IMR-90 (cell line): Measurements from ENCODE around the gene KEAP1. TPM values are rescaled to one million over a fixed set of nuclear protein-coding genes. Genes with fewer than 3 reads are reported as not detected.

Experiments used
- ATAC-seq: fragments of 200-7000 bp; cut with Tn5 transposase; 2 replicates; pipeline ENCODE4 v1.9.1; 2020; ENCODE audit warnings: low read depth, mild to moderate bottlenecking, moderate library complexity
- BruUV-seq: library from RNA; stranded (reverse); fragments of 400-500 nt; replicated peaks from 2 replicates; lab custom pipeline; 2021; lab: Mats Ljungman, UMichigan
- CTCF ChIA-PET: fragments of 300-600 bp; formaldehyde crosslinking; extraction: SDS; loops from one replicate; lab custom pipeline; 2021; ENCODE audit warnings: antibody characterized with exemption; lab: Yijun Ruan, JAX
- POLR2A ChIA-PET: fragments of 300-600 bp; sonication (Branson Sonifier 250); formaldehyde crosslinking; loops from one replicate; lab custom pipeline; 2022; ENCODE audit warnings: antibody characterized with exemption; ENCODE audit not compliant: unreplicated experiment; lab: Charles Lee
- DNase-seq: peaks from one replicate; pipeline ENCODE4 v3.0.0; 2013
- H2AFZ ChIP-seq: replicated peaks from 2 replicates; pipeline ENCODE3; 2013; ENCODE audit warnings: low read length, mild to moderate bottlenecking; ENCODE audit not compliant: poor library complexity
- H2AK5ac ChIP-seq: 2 replicates; pipeline ENCODE4 v1.6.1; 2013; ENCODE audit warnings: low read depth, low read length, inconsistent platforms
- H2AK9ac ChIP-seq: replicated peaks from 2 replicates; pipeline ENCODE3; 2013; ENCODE audit warnings: mild to moderate bottlenecking, low read depth, low read length, moderate library complexity; ENCODE audit not compliant: poor library complexity
- H2BK120ac ChIP-seq: 2 replicates; pipeline ENCODE4 v1.6.1; 2013; ENCODE audit warnings: low read depth, low read length, inconsistent platforms
- H2BK15ac ChIP-seq: 3 replicates; pipeline ENCODE4 v1.6.1; 2013; ENCODE audit warnings: low read depth, low read length, inconsistent platforms
- H2BK20ac ChIP-seq: 2 replicates; pipeline ENCODE4 v1.6.1; 2013; ENCODE audit warnings: low read depth, mild to moderate bottlenecking, inconsistent platforms, low read length, moderate library complexity
- H2BK5ac ChIP-seq: 2 replicates; pipeline ENCODE4 v1.6.1; 2013; ENCODE audit warnings: mild to moderate bottlenecking, low read depth, low read length, inconsistent platforms; ENCODE audit not compliant: poor library complexity, severe bottlenecking
- H3K14ac ChIP-seq: replicated peaks from 2 replicates; pipeline ENCODE4 v1.6.1; 2013; ENCODE audit warnings: low read depth, low read length, inconsistent platforms
- H3K18ac ChIP-seq: 2 replicates; pipeline ENCODE4 v1.6.1; 2013; ENCODE audit warnings: low read depth, low read length, control low read depth
- H3K23ac ChIP-seq: 2 replicates; pipeline ENCODE4 v1.6.1; 2013; ENCODE audit warnings: low read depth, low read length, inconsistent platforms
- H3K27ac ChIP-seq: 2 replicates; pipeline ENCODE4 v1.5.1; 2013; ENCODE audit warnings: mild to moderate bottlenecking, control low read depth, low read length; ENCODE audit not compliant: insufficient read depth
- H3K27me3 ChIP-seq: 2 replicates; pipeline ENCODE4 v1.6.1; 2013; ENCODE audit warnings: low read length; ENCODE audit not compliant: control insufficient read depth, insufficient read depth
- H3K36me3 ChIP-seq: 2 replicates; pipeline ENCODE4 v1.6.1; 2013; ENCODE audit warnings: low read length, mixed read lengths; ENCODE audit not compliant: control insufficient read depth, insufficient read depth
- H3K4ac ChIP-seq: 2 replicates; pipeline ENCODE4 v1.6.1; 2013; ENCODE audit warnings: low read depth, low read length, inconsistent platforms
- H3K4me1 ChIP-seq: 2 replicates; pipeline ENCODE4 v1.6.1; 2013; ENCODE audit warnings: low read length, mixed read lengths; ENCODE audit not compliant: control insufficient read depth, insufficient read depth
- H3K4me2 ChIP-seq: 2 replicates; pipeline ENCODE4 v1.6.1; 2013; ENCODE audit warnings: low read depth, mild to moderate bottlenecking, control low read depth, low read length, moderate library complexity
- H3K4me3 ChIP-seq: 2 replicates; pipeline ENCODE4 v1.5.1; 2013; ENCODE audit warnings: low read depth, mild to moderate bottlenecking, control low read depth, low read length, moderate library complexity; ENCODE audit not compliant: insufficient read depth
- H3K56ac ChIP-seq: 2 replicates; pipeline ENCODE4 v1.6.1; 2013; ENCODE audit warnings: low read length, inconsistent platforms; ENCODE audit not compliant: insufficient read depth; ENCODE audit errors: extremely low read depth
- H3K79me1 ChIP-seq, 2 experiments: 2 replicates each; pipeline ENCODE4 v1.6.1; 2013; ENCODE audit warnings: low read length in 2 of 2, inconsistent platforms in 1 of 2, low read depth in 1 of 2
- H3K9ac ChIP-seq: 2 replicates; pipeline ENCODE4 v1.6.1; 2013; ENCODE audit warnings: low read depth, low read length, control low read depth
- H3K9me1 ChIP-seq: 2 replicates; pipeline ENCODE4 v1.6.1; 2013; ENCODE audit warnings: low read length, inconsistent platforms; ENCODE audit not compliant: insufficient read depth
- H3K9me3 ChIP-seq: 2 replicates; pipeline ENCODE4 v1.6.1; 2013; ENCODE audit warnings: low read length; ENCODE audit not compliant: control insufficient read depth, insufficient read depth
- H4K20me1 ChIP-seq: 2 replicates; pipeline ENCODE4 v1.6.1; 2013; ENCODE audit warnings: low read length, inconsistent platforms; ENCODE audit not compliant: insufficient read depth
- H4K5ac ChIP-seq: 2 replicates; pipeline ENCODE4 v1.6.1; 2013; ENCODE audit warnings: mild to moderate bottlenecking, low read depth, low read length, control low read depth
- H4K8ac ChIP-seq, 2 experiments: 2 replicates each; pipeline ENCODE4 v1.6.1; 2013; ENCODE audit warnings: low read depth in 2 of 2, low read length in 2 of 2, control low read depth in 1 of 2, inconsistent platforms in 1 of 2
- H4K91ac ChIP-seq: 2 replicates; pipeline ENCODE4 v1.6.1; 2013; ENCODE audit warnings: low read depth, low read length, inconsistent platforms; ENCODE audit not compliant: insufficient read depth
- CHD1 ChIP-seq: IDR thresholded peaks from 2 replicates; pipeline ENCODE4 v1.6.1; 2012; ENCODE audit warnings: low read depth, low read length, improper control_type of control experiment
- MAFK ChIP-seq: IDR thresholded peaks from 2 replicates; pipeline ENCODE4 v1.6.1; 2012; ENCODE audit warnings: low read depth, low read length, improper control_type of control experiment
- MAZ ChIP-seq: IDR thresholded peaks from 2 replicates; pipeline ENCODE4 v1.6.1; 2012; ENCODE audit warnings: low read depth, mild to moderate bottlenecking, low read length, improper control_type of control experiment, moderate library complexity, borderline replicate concordance
- RFX5 ChIP-seq: IDR thresholded peaks from 2 replicates; pipeline ENCODE4 v1.8.0; 2012; ENCODE audit warnings: low read depth, mild to moderate bottlenecking, low read length, moderate library complexity
- WGBS, 2 experiments: methylation state at CpG; one replicate each; pipeline versions ENCODE4 v1.1.5 to v1.1.7; 2013; ENCODE audit warnings: missing lambda C conversion rate in 2 of 2; ENCODE audit not compliant: insufficient read length in 1 of 2; ENCODE audit errors: extremely low coverage in 2 of 2; 5-methylcytosine and 5-hydroxymethylcytosine counted together
- dilution Hi-C: fragments of 300-500 bp; cut with HindIII; formaldehyde crosslinking; loops from one replicate; pipeline ENCODE4 v1.14.3; 2018; ENCODE audit warnings: low sequenced_read_pairs; ENCODE audit not compliant: unreplicated experiment
- in situ Hi-C: fragments of 300-500 bp; cut with MboI; formaldehyde crosslinking; loops from 3 replicates; pipeline ENCODE4 v1.14.3; 2019; ENCODE audit warnings: low sequenced_read_pairs, inconsistent platforms, mixed read lengths
- intact Hi-C: fragments of 100-400 bp; cut with micrococcal nuclease; formaldehyde crosslinking; loops from 2 replicates; pipeline ENCODE4 v1.10.0; 2022
- polyA plus RNA-seq, 3 experiments: library from polyadenylated mRNA; depleted of rRNA; stranded (reverse); fragments of >200 nt; gene quantifications; 2 replicates each; pipeline ENCODE4 v1.2.3, GENCODE V29; 2012; ENCODE audit warnings: low replicate concordance in 1 of 3
- total RNA-seq: library from RNA; depleted of rRNA; stranded (reverse); fragments of >200 nt; gene quantifications from 2 replicates; pipeline ENCODE4 v1.2.3, GENCODE V29; 2012

Gene KEAP1
- total and polyA plus RNA-seq, 2 of the 4 experiments (the other 2 are of a cell fraction) = 63.4 to 81.6 TPM

- no peak for TF ChIP-seq MAFK
These were observed 35.2 kb upstream of the KEAP1 start (continued) for GRCh38 chr19:10538204-10538983.

- Histone ChIP-seq H3K56ac (no peak overlapping the region), H4K20me1 (no peaks in the 10 kb centered on the region), H3K4me2 (no peak overlapping the region), H3K27ac (no peak overlapping the region), H2BK20ac (no peak overlapping the region), H3K36me3 (no peaks in the 10 kb centered on the region), H3K18ac (no peak overlapping the region), H4K91ac (no peak overlapping the region), H4K8ac (no peak overlapping the region), H2AFZ (no peak overlapping the region), H3K79me1 (no peaks in the 10 kb centered on the region), H3K4ac (no peak overlapping the region), H3K4me1 (no peaks in the 10 kb centered on the region), H3K4me3 (no peak overlapping the region), H3K23ac (no peak overlapping the region), H2AK5ac (no peak overlapping the region), H2BK5ac (no peak overlapping the region), H3K14ac (no peak overlapping the region), H3K9me3 (no peaks in the 10 kb centered on the region), H2AK9ac (no peak overlapping the region), H2BK15ac (no peak overlapping the region), H2BK120ac (no peak overlapping the region), H4K5ac (no peak overlapping the region), H3K9ac (no peak overlapping the region), H3K9me1 (no peaks in the 10 kb centered on the region), H3K27me3 (peaks cover 7% of the 10 kb centered on the region)
- BruUV-seq = no TSS peak
- no peak for DNase-seq
- intact Hi-C loops (no loop called here), dilution Hi-C loops (no loop called here), in situ Hi-C loops (no loop called here)
- no peak for TF ChIP-seq CHD1
- TF ChIP-seq MAZ = no peak
- TF ChIP-seq RFX5 = no peak
- no peak for ATAC-seq
- CTCF ChIA-PET = no interaction called here
- WGBS, 2 experiments = 44% methylated on average over 3 of the region's 11 CpGs; no CpG with 5 or more reads in 1 of the 2 experiments
- POLR2A ChIA-PET = no interaction called here
These were observed 34.5 kb upstream of the KEAP1 start for GRCh38 chr19:10537668-10538067.
